Sigmoid colon (tissue), 4 donors: ENCODE data around the gene UBN2.

Source experiments
- CTCF ChIP-seq, 4 experiments: fragments of 450-650 bp in 3 of 4; fragments of 200-600 bp in 1 of 4; IDR thresholded peaks; one replicate each; pipeline ENCODE4 v1.5.1; 2016 to 2019; ENCODE audit warnings: antibody characterized with exemption in 4 of 4, mild to moderate bottlenecking in 3 of 4, moderate library complexity in 2 of 4
- POLR2A ChIP-seq, 2 donors: fragments of 450-650 bp; IDR thresholded peaks; one replicate each; pipeline ENCODE4 v1.6.1; 2016; ENCODE audit warnings: antibody characterized with exemption in 2 of 2, mild to moderate bottlenecking in 2 of 2, moderate library complexity in 2 of 2
- POLR2AphosphoS5 ChIP-seq, 4 donors: sonication (generic); formaldehyde crosslinking; IDR thresholded peaks; one replicate each; pipeline ENCODE4 v1.6.1; 2017; ENCODE audit warnings: antibody characterized with exemption in 4 of 4

GRCh38 chr7:139317939-139318505 lies 87.0 kb downstream of the UBN2 start:
- TF ChIP-seq CTCF (IDR thresholded peaks at IDR 0.05) (no peak), POLR2A (IDR thresholded peaks at IDR 0.05) (no peak), POLR2AphosphoS5 (IDR thresholded peaks at IDR 0.05) (no peak)
